Prostate gland (tissue), 2 donors: ENCODE results near the gene INCA1. TPM values are rescaled to one million over a fixed set of nuclear protein-coding genes. Genes with fewer than 3 reads are reported as not detected.
A peak's percentile ranks its signal among the peaks of the same experiment; 100 is the strongest.

Experiments
- DNase-seq: peaks from one replicate; pipeline ENCODE4 v3.0.0-alpha.2; 2019; ENCODE audit warnings: low spot score
- H3K27ac ChIP-seq, 2 donors: fragments of 200-600 bp; sonication (generic); 2 replicates each; pipeline ENCODE4 v1.5.1; 2017 to 2019
- H3K27me3 ChIP-seq: fragments of 200-600 bp; sonication (generic); replicated peaks from 2 replicates; pipeline ENCODE4 v1.5.1; 2019; ENCODE audit not compliant: insufficient read depth
- H3K36me3 ChIP-seq, 2 donors: fragments of 200-600 bp; sonication (generic); 1 replicate in 1 of 2; 2 replicates in 1 of 2; pipeline versions ENCODE4 v1.5.1 to v1.8.1; 2017 to 2019
- H3K4me1 ChIP-seq: fragments of 200-600 bp; sonication (generic); replicated peaks from 2 replicates; pipeline ENCODE4 v1.5.1; 2019
- H3K4me3 ChIP-seq, 2 donors: fragments of 200-600 bp; sonication (generic); 2 replicates each; pipeline ENCODE4 v1.5.1; 2017 to 2019
- H3K9me3 ChIP-seq: fragments of 200-600 bp; sonication (generic); 2 replicates; pipeline ENCODE4 v1.5.1; 2017
- POLR2A ChIP-seq: fragments of 450-650 bp; IDR thresholded peaks from one replicate; pipeline ENCODE4 v1.6.1; 2016; ENCODE audit warnings: antibody characterized with exemption, mild to moderate bottlenecking
- POLR2AphosphoS5 ChIP-seq: sonication (generic); formaldehyde crosslinking; IDR thresholded peaks from one replicate; pipeline ENCODE4 v1.6.1; 2017; ENCODE audit warnings: antibody characterized with exemption
- WGBS: methylation state at CpG from one replicate; pipeline ENCODE4 v1.1.5; 2018; 5-methylcytosine and 5-hydroxymethylcytosine counted together
- intact Hi-C: fragments of 100-400 bp; cut with DNase I; formaldehyde crosslinking; loops from one replicate; pipeline ENCODE4 v1.14.2; 2022
- total RNA-seq, 2 donors: library from RNA; depleted of rRNA; stranded (reverse); fragments of >200 nt; gene quantifications; one replicate each; pipeline ENCODE4 v1.1.0, GENCODE V29; 2016
- TF ChIP-seq, protein P1 (sequence below), 4 experiments: fragments of 200-600 bp in 2 of 4; fragments of 450-650 bp in 2 of 4; sonication (generic) in 2 of 4; IDR thresholded peaks; 1 replicate in 3 of 4; 2 replicates in 1 of 4; pipeline ENCODE4 v1.5.1; 2016 to 2019; ENCODE audit warnings: antibody characterized with exemption in 4 of 4, mild to moderate bottlenecking in 2 of 4, moderate library complexity in 2 of 4

Gene INCA1
- total RNA-seq, 2 donors from 2014 or later: 2.5 to 8.4 TPM

- peak overlapping the region; percentile 88 to 96 for H3K27ac ChIP-seq
- H3K27me3 ChIP-seq: no peaks in the 10 kb centered on the region
- no peaks in the 10 kb centered on the region for H3K36me3 ChIP-seq
- TF ChIP-seq POLR2AphosphoS5: no peak
- TF ChIP-seq POLR2A: no peak
- TF ChIP-seq, protein P1, sequence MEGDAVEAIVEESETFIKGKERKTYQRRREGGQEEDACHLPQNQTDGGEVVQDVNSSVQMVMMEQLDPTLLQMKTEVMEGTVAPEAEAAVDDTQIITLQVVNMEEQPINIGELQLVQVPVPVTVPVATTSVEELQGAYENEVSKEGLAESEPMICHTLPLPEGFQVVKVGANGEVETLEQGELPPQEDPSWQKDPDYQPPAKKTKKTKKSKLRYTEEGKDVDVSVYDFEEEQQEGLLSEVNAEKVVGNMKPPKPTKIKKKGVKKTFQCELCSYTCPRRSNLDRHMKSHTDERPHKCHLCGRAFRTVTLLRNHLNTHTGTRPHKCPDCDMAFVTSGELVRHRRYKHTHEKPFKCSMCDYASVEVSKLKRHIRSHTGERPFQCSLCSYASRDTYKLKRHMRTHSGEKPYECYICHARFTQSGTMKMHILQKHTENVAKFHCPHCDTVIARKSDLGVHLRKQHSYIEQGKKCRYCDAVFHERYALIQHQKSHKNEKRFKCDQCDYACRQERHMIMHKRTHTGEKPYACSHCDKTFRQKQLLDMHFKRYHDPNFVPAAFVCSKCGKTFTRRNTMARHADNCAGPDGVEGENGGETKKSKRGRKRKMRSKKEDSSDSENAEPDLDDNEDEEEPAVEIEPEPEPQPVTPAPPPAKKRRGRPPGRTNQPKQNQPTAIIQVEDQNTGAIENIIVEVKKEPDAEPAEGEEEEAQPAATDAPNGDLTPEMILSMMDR (IDR thresholded peaks at IDR 0.05): no peak
- H3K4me3 ChIP-seq: peak overlapping the region; percentile 56 to 95
- WGBS: 2% methylated on average over 30 of the region's 30 CpGs
- intact Hi-C loops: loop anchor here (5.0 kb wide), 2 partner anchors 41 to 81 kb away; partner anchors contain the start of gene PFN1
- no peaks in the 10 kb centered on the region for H3K9me3 ChIP-seq
- DNase-seq: no peak
- H3K4me1 ChIP-seq: peaks cover 18% of the 10 kb centered on the region
Observed at GRCh38 chr17:4987767-4988567, 9.4 kb downstream of the INCA1 start.

DNA sequence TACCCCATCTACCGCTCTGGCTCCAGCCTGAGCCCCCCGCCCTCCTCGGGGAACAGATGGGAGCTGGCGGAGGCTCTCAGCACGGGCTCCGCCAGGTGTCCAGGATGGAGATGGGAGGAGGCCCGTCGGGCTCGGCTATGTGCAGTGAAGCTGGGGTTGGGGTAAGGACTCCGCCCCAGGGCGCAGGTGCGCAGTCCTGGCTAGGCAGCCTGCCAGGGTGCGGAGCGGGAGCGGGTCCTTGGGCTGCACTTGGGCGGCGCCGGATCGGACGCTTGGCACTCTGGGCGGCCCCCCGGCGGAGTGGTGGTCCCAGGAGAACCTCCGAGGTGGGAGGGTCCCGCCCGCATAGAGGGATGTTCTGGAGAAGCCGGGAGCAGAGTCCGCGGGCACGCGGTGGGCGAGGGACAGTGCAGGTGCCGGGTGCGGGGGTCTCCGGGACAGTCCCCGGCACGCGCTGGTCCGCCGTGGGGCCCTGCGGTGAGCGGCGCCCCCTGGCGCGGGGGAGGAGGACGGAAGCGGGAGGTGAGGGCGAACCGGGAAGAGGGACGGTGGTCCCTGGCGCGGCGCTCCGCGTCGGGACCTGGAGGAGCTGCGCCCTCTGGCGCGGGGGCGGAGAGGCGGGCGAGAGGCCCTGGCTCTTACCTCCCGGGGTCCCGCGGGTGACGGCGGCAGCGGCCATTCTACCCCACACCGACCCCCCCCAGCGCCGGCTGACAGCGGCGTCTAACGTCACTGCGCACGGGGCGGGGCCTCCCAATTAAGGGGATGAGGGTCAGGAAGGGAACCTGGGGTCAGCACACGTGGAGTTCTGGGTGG, 10.2 kb downstream of the INCA1 start, which contains the start of gene CAMTA2:
Gene CAMTA2 (minus strand): TSS at position 725 of the 816 bp plus-strand sequence. CDS start 1,453 bp downstream, outside the sequence.
- peak; percentile 84 for DNase-seq
- H3K4me3 ChIP-seq: peak within 1 kb of the TSS; percentile 56 to 95
- H3K27me3 ChIP-seq: no peaks in the 10 kb centered on the region
- peak within 1 kb of the TSS; percentile 88 to 96 for H3K27ac ChIP-seq
- TF ChIP-seq POLR2AphosphoS5: peak; percentile 83
- TF ChIP-seq, protein P1 (IDR thresholded peaks at IDR 0.05): peak; percentile 64 to 92 (median 76)
- peak; percentile 70 for TF ChIP-seq POLR2A
- peaks cover 18% of the 10 kb centered on the region for H3K4me1 ChIP-seq
- no peaks in the 10 kb centered on the region for H3K9me3 ChIP-seq
- under 1% methylated on average over 72 of the region's 78 CpGs for WGBS
- intact Hi-C loops: loop anchor here (5.0 kb wide), 2 partner anchors 40 to 80 kb away; partner anchors contain the start of gene PFN1
- no peaks in the 10 kb centered on the region for H3K36me3 ChIP-seq

DNA sequence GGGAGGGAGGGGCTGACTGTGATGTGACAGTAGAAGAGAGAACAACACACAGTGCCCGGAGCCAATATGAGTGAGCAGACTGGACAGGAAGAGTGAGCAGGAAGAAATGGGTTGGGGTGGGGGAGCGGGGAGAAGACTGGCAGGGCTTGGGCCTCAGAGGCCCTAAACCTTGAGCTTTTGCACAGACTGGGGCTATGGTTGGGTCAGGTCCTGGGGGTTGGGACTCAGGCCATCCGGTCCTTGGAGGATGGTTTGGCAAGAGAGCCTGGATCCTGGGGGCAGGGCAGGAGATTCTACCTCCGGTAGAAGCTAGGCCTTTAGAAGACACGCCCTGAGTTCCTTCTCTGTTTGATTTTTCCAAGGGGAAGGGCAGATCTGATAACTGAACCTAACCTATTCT, 10.9 kb downstream of the INCA1 start:
- Histone ChIP-seq H3K4me1 (peaks cover 18% of the 10 kb centered on the region), H3K4me3 (peak overlapping the region; percentile 56 to 95), H3K27ac (peak overlapping the region; percentile 88 to 96), H3K9me3 (no peaks in the 10 kb centered on the region), H3K27me3 (no peaks in the 10 kb centered on the region), H3K36me3 (no peaks in the 10 kb centered on the region)
- 29% methylated on average over 5 of the region's 5 CpGs for WGBS
- intact Hi-C loops: loop anchor here (5.0 kb wide), 2 partner anchors 39 to 79 kb away; partner anchors contain the start of gene PFN1
- TF ChIP-seq POLR2AphosphoS5 (no peak), POLR2A (no peak)
- TF ChIP-seq, protein P1 (IDR thresholded peaks at IDR 0.05): no peak
- no peak for DNase-seq

DNA sequence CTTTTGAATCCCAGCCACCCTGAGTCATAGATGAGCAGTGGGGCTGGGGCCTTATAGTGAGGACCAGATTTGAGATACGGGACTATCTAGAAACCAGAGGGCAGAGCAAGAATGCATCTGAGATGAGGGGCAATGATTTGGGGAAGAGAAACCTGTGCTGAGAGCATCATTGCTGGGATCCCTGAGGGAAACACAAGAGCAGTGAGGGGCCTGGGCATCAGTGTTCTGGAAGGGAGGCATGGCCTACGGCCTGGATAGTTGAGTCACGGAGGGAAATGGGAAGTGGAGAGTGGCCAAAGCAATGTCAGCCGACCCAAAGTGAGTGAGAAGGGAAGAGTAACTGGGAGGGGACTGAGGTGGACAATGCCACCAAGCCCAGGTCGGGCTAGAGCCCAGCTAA, 15.0 kb downstream of the INCA1 start:
- Histone ChIP-seq H3K36me3 (peaks cover 0 to 4% of the 10 kb centered on the region in 2 donors), H3K4me3 (no peak overlapping the region), H3K4me1 (peaks cover 11% of the 10 kb centered on the region), H3K9me3 (no peaks in the 10 kb centered on the region), H3K27me3 (no peaks in the 10 kb centered on the region), H3K27ac (no peak overlapping the region)
- no peak for DNase-seq
- WGBS: 58% methylated on average over 5 of the region's 5 CpGs
- TF ChIP-seq POLR2AphosphoS5: no peak
- TF ChIP-seq POLR2A: no peak
- TF ChIP-seq, protein P1 (IDR thresholded peaks at IDR 0.05): no peak
- intact Hi-C loops: no loop called here
